GM12891 (cell line): ENCODE data around the gene RAPGEF5.

ENCODE experiments used
- DNase-seq: peaks from one replicate; pipeline ENCODE4 v3.0.0; 2011; ENCODE audit warnings: low spot score; ENCODE audit not compliant: insufficient read length
- FAIRE-seq: peaks from 2 replicates; lab custom pipeline; 2011; peaks lifted over from hg19 to GRCh38; lab: Jason Lieb, UNC
- PAX5 ChIP-seq: IDR thresholded peaks from 2 replicates; pipeline ENCODE4 v1.6.1; 2011; ENCODE audit warnings: low read length, moderate library complexity, mild to moderate bottlenecking; ENCODE audit not compliant: insufficient read depth, severe bottlenecking
- POLR2A ChIP-seq: IDR thresholded peaks from 2 replicates; pipeline ENCODE4 v1.6.1; 2011; ENCODE audit warnings: low read depth, low read length, control low read depth
- POLR2AphosphoS5 ChIP-seq: IDR thresholded peaks from 2 replicates; pipeline ENCODE4 v1.6.1; 2011; ENCODE audit warnings: low read depth, low read length, control low read depth
- POU2F2 ChIP-seq: IDR thresholded peaks from 2 replicates; pipeline ENCODE4 v1.6.1; 2011; ENCODE audit warnings: low read depth, mild to moderate bottlenecking, control low read depth, low read length, moderate library complexity
- SPI1 ChIP-seq: IDR thresholded peaks from 2 replicates; pipeline ENCODE4 v1.6.1; 2011; ENCODE audit warnings: low read depth, low read length, control low read depth
- TAF1 ChIP-seq: IDR thresholded peaks from 2 replicates; pipeline ENCODE4 v1.6.1; 2011; ENCODE audit warnings: low read depth, low read length, control low read depth

The RAPGEF5 gene

GRCh38 chr7:22159341-22159740 is 197.6 kb downstream of the RAPGEF5 start:
- DNase-seq (no peak), FAIRE-seq (no peak)
- TF ChIP-seq PAX5, result no peak
- no peak for TF ChIP-seq POLR2A
- TF ChIP-seq TAF1, result no peak
- no peak for TF ChIP-seq POLR2AphosphoS5
- no peak for TF ChIP-seq SPI1
- no peak for TF ChIP-seq POU2F2

- FAIRE-seq (no peak), DNase-seq (no peak)
- TF ChIP-seq PAX5, result no peak
- no peak for TF ChIP-seq POLR2AphosphoS5
- TF ChIP-seq POU2F2, result no peak
- no peak for TF ChIP-seq POLR2A
- TF ChIP-seq TAF1, result no peak
- TF ChIP-seq SPI1, result no peak
These were observed 199.4 kb downstream of the RAPGEF5 start for GRCh38 chr7:22157552-22157951.

GRCh38 chr7:22156205-22156604 is 200.7 kb downstream of the RAPGEF5 start:
- no peak for TF ChIP-seq POLR2A
- no peak for TF ChIP-seq TAF1
- no peak for TF ChIP-seq POLR2AphosphoS5
- no peak for TF ChIP-seq SPI1
- TF ChIP-seq POU2F2, result no peak
- TF ChIP-seq PAX5, result no peak
- no peak for FAIRE-seq
- no peak for DNase-seq

- TF ChIP-seq POLR2A (no peak), SPI1 (no peak), PAX5 (no peak), POU2F2 (no peak), TAF1 (no peak), POLR2AphosphoS5 (no peak)
- FAIRE-seq (no peak), DNase-seq (no peak)
These were observed 202.8 kb downstream of the RAPGEF5 start for GRCh38 chr7:22154143-22154529.

GRCh38 chr7:22153432-22154142 is 203.4 kb downstream of the RAPGEF5 start:
- FAIRE-seq, result no peak
- no peak for DNase-seq
- TF ChIP-seq SPI1 (no peak), POLR2A (no peak), POLR2AphosphoS5 (no peak), PAX5 (no peak), POU2F2 (no peak), TAF1 (no peak)

- no peak for FAIRE-seq
- TF ChIP-seq TAF1 (no peak), PAX5 (no peak), POU2F2 (no peak), SPI1 (no peak), POLR2AphosphoS5 (no peak), POLR2A (no peak)
- no peak for DNase-seq
These were observed 204.3 kb downstream of the RAPGEF5 start for GRCh38 chr7:22152690-22153089.

GRCh38 chr7:22151901-22152300 is 205.1 kb downstream of the RAPGEF5 start:
- DNase-seq, result no peak
- TF ChIP-seq TAF1 (no peak), POU2F2 (no peak), SPI1 (no peak), POLR2AphosphoS5 (no peak), PAX5 (no peak), POLR2A (no peak)
- no peak for FAIRE-seq

GRCh38 chr7:22150221-22150620 is 206.7 kb downstream of the RAPGEF5 start:
- no peak for FAIRE-seq
- DNase-seq, result no peak
- TF ChIP-seq POLR2A, result no peak

- TF ChIP-seq POLR2AphosphoS5 (no peak), PAX5 (no peak), TAF1 (no peak)
- FAIRE-seq (no peak), DNase-seq (no peak)
These were observed 209.1 kb downstream of the RAPGEF5 start for GRCh38 chr7:22147868-22148267.

GRCh38 chr7:22146961-22147512 is 209.9 kb downstream of the RAPGEF5 start:
- peak; percentile 2 for DNase-seq
- FAIRE-seq, result peak; percentile 81
- TF ChIP-seq SPI1 (no peak), POLR2AphosphoS5 (no peak), PAX5 (no peak), POLR2A (no peak), POU2F2 (no peak), TAF1 (no peak)
